Nephron progenitor cell (in vitro differentiated cells): ENCODE data around the gene MKRN3.
A peak's percentile ranks its signal among the peaks of the same experiment; 100 is the strongest.

Source experiments
- DNase-seq: peaks from one replicate; pipeline ENCODE4 v3.0.0; 2021
- H3K27ac Mint-ChIP-seq: 2 replicates; pipeline ENCODE4 v1.8.0; 2021; ENCODE audit warnings: mild to moderate bottlenecking, moderate library complexity, mixed read lengths
- H3K27me3 Mint-ChIP-seq: 2 replicates; pipeline ENCODE4 v1.8.0; 2021; ENCODE audit warnings: mild to moderate bottlenecking, low read depth, mixed read lengths; ENCODE audit not compliant: poor library complexity
- H3K36me3 Mint-ChIP-seq: 2 replicates; pipeline ENCODE4 v1.8.0; 2021; ENCODE audit warnings: low read depth, mixed read lengths
- H3K4me1 Mint-ChIP-seq: 2 replicates; pipeline ENCODE4 v1.8.0; 2021; ENCODE audit warnings: mixed read lengths
- H3K4me3 Mint-ChIP-seq: 2 replicates; pipeline ENCODE4 v1.8.0; 2021; ENCODE audit warnings: mild to moderate bottlenecking, moderate library complexity, mixed read lengths
- H3K9me3 Mint-ChIP-seq: 2 replicates; pipeline ENCODE4 v1.8.0; 2021; ENCODE audit warnings: mild to moderate bottlenecking, moderate library complexity, mixed read lengths
- TF ChIP-seq, protein P1 (sequence below): fragments of 200-600 bp; sonication (generic); IDR thresholded peaks from 2 replicates; pipeline ENCODE4 v1.5.0; 2021; ENCODE audit warnings: antibody characterized with exemption

MKRN3 gene

DNA sequence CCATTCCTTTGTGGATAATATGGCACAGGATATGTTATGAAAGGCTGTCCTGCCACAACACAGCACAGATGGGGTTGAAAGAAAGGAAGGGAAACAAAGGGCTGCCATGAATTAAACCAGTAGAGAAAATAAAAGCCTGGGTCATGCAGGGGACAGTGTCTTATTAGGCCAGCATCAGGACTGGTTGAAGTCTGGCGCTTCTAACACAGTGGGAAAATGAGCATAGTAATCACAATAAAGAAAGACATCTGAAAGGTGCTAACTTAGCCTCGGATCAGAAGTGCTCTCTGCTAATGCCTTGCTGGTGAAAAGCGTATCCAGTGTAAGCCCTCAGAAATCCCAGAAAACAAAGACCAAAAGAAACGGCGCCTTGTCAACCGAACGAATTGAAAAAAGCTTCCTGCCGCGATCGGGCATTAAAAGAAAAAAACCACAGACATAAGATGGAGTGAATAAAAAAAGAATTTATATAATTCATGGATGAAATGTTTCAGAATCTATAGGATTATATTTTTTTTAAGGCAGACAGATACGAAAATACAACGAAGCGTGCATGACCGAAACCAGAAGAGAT, 566 bp upstream of the MKRN3 start:
- Mint-ChIP-seq H3K27me3 (no peaks in the 10 kb centered on the region), H3K36me3 (peaks cover 8% of the 10 kb centered on the region), H3K4me1 (peaks cover 4% of the 10 kb centered on the region), H3K9me3 (peaks cover 41% of the 10 kb centered on the region), H3K27ac (peak overlapping the region; percentile 58), H3K4me3 (no peak overlapping the region)
- TF ChIP-seq, protein P1, sequence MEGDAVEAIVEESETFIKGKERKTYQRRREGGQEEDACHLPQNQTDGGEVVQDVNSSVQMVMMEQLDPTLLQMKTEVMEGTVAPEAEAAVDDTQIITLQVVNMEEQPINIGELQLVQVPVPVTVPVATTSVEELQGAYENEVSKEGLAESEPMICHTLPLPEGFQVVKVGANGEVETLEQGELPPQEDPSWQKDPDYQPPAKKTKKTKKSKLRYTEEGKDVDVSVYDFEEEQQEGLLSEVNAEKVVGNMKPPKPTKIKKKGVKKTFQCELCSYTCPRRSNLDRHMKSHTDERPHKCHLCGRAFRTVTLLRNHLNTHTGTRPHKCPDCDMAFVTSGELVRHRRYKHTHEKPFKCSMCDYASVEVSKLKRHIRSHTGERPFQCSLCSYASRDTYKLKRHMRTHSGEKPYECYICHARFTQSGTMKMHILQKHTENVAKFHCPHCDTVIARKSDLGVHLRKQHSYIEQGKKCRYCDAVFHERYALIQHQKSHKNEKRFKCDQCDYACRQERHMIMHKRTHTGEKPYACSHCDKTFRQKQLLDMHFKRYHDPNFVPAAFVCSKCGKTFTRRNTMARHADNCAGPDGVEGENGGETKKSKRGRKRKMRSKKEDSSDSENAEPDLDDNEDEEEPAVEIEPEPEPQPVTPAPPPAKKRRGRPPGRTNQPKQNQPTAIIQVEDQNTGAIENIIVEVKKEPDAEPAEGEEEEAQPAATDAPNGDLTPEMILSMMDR: no peak
- no peak for DNase-seq

DNA sequence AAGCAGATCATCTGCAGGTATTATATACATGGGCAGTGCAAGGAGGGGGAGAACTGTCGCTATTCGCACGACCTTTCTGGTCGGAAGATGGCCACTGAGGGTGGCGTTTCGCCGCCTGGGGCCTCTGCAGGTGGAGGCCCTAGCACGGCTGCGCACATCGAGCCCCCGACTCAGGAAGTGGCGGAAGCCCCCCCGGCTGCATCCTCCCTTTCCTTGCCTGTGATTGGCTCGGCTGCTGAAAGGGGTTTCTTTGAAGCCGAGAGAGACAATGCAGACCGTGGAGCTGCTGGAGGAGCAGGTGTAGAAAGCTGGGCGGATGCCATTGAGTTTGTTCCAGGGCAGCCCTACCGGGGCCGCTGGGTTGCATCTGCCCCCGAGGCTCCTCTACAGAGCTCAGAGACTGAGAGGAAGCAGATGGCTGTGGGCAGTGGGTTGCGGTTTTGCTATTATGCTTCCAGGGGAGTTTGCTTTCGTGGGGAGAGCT, 639 bp downstream of the MKRN3 start:
- Mint-ChIP-seq H3K27me3 (no peaks in the 10 kb centered on the region), H3K27ac (no peak overlapping the region), H3K4me1 (peaks cover 4% of the 10 kb centered on the region), H3K9me3 (peaks cover 41% of the 10 kb centered on the region), H3K36me3 (peaks cover 8% of the 10 kb centered on the region), H3K4me3 (no peak overlapping the region)
- DNase-seq: no peak
- TF ChIP-seq, protein P1: no peak

DNA sequence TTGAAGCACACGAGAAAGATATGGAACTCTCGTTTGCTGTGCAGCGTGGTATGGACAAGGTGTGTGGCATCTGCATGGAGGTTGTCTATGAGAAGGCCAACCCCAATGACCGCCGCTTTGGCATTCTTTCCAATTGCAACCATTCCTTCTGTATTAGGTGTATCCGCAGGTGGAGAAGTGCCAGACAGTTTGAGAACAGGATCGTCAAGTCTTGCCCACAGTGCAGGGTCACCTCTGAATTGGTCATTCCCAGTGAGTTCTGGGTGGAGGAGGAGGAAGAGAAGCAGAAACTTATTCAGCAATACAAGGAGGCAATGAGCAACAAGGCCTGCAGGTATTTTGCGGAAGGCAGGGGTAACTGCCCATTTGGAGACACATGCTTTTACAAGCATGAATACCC, 1.2 kb downstream of the MKRN3 start:
- no peak for DNase-seq
- peaks cover 4% of the 10 kb centered on the region for H3K4me1 Mint-ChIP-seq
- H3K9me3 Mint-ChIP-seq: peaks cover 42% of the 10 kb centered on the region
- no peak overlapping the region for H3K4me3 Mint-ChIP-seq
- TF ChIP-seq, protein P1: no peak
- peaks cover 8% of the 10 kb centered on the region for H3K36me3 Mint-ChIP-seq
- H3K27me3 Mint-ChIP-seq: no peaks in the 10 kb centered on the region
- no peak overlapping the region for H3K27ac Mint-ChIP-seq

GRCh38 chr15:23567921-23568320, 2.4 kb downstream of the MKRN3 start:
- no peak for DNase-seq
- Mint-ChIP-seq H3K4me1 (peaks cover 4% of the 10 kb centered on the region), H3K9me3 (peaks cover 49% of the 10 kb centered on the region), H3K4me3 (no peak overlapping the region), H3K27me3 (no peaks in the 10 kb centered on the region), H3K27ac (no peak overlapping the region), H3K36me3 (peaks cover 8% of the 10 kb centered on the region)
- TF ChIP-seq, protein P1: no peak

- H3K36me3 Mint-ChIP-seq: peaks cover 8% of the 10 kb centered on the region
- H3K9me3 Mint-ChIP-seq: peaks cover 56% of the 10 kb centered on the region
- H3K4me3 Mint-ChIP-seq: no peak overlapping the region
- peaks cover 4% of the 10 kb centered on the region for H3K4me1 Mint-ChIP-seq
- TF ChIP-seq, protein P1: no peak
- DNase-seq: no peak
- no peaks in the 10 kb centered on the region for H3K27me3 Mint-ChIP-seq
- no peak overlapping the region for H3K27ac Mint-ChIP-seq
Measured at GRCh38 chr15:23569151-23569925, 3.9 kb downstream of the MKRN3 start.
